Ecto neural progenitor cell (in vitro differentiated cells): ENCODE measurements around the gene HAUS7.
A peak's percentile ranks its signal among the peaks of the same experiment; 100 is the strongest.

Source experiments
- DNase-seq: peaks from one replicate; pipeline ENCODE4 v3.0.0-alpha.2; 2018; ENCODE audit warnings: low spot score

HAUS7 gene

DNA sequence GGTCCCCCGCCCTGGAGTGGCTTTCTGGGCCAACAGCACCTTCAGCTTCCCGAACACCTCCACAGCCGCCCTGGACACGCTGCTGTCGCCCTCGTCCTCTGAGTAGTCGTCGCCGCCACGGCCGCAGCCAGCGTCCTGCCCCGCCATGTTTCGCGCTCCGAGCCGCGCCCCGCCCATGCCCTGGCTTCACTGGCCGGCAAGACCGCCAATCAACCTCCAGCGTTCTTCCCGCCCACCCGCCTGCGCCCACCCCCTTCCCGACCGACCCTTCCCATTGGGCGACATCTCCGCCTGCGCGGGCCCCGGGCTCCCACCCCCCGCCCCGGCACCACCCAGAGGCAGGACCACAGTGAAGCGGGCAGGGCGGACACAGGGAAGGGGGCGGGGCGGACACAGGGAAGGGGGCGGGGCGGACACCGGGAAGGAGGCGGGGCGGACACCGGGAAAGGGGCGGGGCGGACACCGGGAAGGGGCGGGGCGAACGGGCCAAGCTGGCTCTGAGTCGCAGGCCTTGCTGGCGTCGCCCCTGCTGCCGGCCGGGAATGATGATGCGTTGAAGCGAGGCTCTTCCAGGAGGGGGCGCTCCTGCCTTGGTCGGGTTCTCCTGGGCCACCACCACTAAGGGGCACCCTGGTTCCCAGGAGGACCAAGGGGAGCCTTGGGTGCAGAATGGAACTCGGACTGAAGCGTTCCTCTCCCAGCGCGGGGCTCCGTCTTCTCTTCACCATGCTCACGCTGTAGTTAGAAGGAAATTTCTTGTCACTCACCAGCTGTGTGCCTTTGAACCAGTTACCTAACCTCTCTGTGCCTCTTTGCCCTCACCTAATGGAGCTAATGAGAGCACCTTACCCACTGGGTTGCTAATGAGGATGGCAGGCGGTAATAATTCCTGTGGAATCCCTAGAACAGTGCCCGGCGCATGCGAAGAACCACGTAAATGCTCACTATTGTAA is at the start of gene HAUS7:
Gene HAUS7, minus strand, starts transcription at position 166 of the 953 bp plus-strand sequence. Its CDS starts 19 bp downstream, at position 147.
- DNase-seq, result peak; percentile 94

DNA sequence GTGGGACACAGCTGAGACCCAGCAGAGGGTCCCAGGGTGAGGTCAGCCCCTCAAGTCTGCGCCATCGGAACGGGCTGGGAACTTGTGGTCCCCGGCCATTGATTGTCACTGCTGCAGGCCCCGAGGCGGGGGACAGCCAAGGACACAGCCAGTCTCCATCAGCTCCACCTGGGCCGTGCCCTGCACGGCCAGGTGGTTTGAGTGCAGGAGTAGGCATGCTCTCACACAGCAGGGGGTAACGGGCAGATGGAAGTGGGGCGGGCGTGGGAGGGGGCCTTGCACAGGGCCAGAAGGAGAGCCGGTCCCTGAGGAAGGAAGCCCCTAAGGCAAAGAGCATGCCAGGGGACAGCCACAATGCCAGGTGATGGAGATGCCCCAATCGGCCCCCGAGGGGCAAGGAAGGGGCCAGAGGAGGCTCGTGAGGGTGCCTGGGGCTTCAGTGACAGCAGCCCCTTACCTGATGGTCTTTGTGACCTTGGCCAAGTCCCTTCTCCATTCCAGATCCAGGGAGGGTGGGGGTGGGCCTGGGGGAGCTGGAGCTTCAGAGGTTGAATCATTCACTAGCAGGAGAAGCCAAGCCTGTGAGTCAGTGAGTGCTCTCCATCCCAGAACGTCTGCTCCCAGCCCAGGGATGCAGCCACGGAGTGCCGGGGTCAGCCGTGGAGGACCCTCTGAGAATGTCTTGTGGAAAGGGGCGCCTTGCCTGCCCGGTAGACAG is 49.4 kb upstream of the HAUS7 start:
- no peak for DNase-seq

DNA sequence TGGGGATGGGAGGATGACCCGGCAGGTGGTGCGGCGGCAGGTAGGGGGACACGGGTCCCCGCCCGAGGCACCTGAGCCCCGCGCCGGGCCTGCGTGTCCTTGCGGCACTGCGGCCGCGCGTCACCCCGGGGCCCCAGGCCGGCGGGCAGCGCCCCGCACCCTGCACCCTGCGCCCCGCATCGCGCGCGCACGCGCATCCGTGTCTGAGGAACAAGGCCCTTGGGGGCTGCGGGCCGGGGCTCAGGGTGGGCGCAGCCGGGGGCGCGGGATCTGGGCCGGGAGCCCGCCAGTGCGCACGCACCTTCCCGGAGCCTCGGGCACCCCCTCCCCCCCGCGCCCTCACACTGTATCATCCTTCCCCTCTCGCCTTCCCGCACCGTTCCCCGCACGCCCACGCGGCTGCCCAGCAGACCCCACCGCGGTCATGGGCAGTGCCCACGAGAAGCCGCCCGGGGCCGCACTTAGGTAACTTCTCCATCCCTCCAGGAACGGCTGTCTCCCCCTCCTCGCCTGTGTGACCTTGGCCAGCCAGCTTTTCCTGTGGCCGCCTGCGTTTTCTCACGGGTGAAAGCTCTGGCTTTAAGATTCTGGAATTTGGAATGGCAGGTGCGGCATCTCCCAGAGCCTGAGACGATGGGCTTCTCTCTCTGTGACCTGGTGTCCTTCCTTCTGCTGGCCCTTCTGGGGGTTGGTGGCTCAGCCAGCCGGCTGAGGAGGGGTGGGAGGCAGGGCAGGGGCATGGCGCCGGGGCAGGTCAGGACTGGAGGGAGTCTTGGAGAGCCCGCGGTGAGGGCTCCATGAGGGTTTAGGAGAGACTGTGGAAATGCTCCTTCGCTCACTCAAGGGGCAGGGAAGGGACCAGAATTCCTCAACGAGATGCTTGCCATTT is 47.8 kb upstream of the HAUS7 start:
- no peak for DNase-seq

DNA sequence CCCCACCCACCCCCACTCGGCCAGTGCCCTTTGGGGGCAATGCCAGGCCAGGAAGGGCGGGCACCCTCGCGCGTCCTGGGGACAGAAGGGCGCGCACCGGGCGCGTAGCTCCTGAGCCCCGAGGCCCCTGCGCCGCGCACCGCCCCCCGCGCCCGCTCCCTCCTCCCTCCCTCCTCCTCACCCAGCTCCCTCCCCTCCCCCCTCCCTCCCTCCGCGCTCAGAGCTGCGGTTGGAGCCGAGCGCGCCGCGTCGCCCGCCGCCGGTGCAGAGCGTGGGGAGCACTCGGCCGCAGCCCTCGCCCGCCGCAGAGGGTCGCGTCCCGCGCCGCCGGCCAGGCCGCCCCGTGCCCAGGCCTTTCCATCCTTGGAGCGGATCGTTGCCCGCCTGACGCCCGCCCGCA is 47.0 kb upstream of the HAUS7 start, which contains the start of gene ATP2B3:
Gene ATP2B3, plus strand, starts transcription at position 220 of the 400 bp plus-strand sequence. CDS start 18,606 bp downstream, outside the sequence.
- no peak for DNase-seq

DNA sequence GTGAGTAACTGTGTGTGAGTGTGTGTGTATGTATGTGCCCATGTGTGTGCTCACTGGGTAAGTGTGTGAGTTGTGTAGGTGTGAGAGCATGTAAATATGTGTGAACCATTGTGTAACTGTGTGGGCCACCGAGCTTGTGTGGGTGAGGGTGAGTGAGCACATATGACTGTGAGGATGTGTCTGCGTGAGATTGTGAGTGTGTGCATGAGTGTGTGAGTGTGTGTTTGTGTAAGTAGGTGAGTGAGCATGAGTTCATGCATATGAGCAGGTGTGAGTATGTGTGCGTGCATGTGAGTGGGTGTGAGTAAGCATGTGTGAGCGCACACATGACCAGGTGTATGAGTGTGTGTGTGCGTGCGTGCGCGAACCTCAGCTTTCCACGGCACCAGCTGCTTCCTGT is 45.7 kb upstream of the HAUS7 start:
- no peak for DNase-seq

DNA sequence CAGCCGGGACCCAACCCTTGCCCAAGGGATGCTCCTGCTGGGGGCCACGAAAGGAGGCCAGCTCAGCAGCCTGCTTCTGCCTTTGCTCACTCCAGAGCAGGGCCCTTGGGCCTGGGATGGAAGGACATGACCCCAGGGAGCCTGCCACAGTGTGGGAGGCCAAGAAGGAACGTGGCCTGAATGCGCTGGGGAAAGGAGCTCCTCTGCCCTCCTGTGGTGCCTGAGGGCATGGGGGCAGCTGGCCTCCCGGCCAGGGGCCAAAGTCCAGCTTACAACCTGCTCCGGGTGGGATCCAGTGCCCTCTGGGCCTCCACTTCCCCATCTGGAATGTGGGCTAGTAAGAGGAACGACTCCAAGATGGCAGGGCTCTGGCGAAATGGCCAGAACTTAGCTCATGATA is 45.1 kb upstream of the HAUS7 start:
- no peak for DNase-seq

DNA sequence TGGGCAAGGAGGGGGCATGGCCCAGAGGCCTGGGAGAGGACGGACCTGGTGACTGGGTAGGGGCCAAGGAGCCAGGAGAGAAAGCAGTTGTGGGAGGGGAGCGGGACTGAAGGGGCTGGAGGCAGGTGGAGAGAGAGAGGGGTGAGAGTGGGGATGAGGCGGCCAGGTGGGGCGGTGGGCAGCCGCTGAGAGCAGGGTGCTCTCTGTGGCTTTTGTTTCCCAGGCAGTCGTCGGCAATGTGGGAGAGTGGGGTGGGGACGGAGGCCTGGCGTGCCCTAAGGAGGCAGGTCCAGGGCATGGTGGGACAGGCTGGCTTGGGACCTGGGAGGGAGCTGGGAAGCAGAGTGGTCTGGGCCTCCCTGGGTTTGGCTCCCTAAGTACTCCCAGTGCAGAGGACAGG is 43.9 kb upstream of the HAUS7 start:
- no peak for DNase-seq

DNA sequence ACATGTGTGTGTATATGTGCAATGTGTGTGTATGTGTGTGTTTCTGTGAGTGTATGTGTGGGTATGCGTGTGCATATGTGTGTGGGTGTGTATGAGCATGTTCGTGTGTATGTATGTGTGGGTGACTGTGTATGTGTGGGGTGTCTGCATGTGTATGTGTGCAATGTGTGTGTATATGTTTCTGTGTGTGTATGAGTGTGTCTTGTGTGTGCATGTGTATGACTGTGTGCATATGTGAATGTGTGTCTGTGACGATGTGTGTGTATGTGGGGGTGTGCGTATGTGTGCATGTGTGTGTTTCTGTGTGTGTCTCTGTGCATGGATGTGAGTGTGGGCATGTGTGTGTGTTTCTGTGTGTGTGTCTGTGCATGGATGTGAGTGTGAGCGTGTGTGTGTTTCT is 42.9 kb upstream of the HAUS7 start:
- no peak for DNase-seq

DNA sequence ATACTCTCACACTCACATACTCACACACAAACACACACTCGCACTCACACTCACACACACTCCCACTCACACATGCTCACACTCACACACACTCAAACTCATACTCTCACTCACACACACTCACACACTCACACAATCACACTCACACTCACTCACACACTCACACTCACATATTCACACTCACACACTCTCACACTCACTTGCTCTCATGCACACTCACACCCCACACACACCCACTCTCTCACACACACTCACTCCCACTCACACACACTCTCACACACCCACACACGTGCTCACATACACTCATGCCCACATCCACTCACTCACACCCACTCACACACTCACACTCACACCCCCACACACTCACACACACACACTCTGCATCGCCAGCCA is 42.1 kb upstream of the HAUS7 start:
- no peak for DNase-seq

DNA sequence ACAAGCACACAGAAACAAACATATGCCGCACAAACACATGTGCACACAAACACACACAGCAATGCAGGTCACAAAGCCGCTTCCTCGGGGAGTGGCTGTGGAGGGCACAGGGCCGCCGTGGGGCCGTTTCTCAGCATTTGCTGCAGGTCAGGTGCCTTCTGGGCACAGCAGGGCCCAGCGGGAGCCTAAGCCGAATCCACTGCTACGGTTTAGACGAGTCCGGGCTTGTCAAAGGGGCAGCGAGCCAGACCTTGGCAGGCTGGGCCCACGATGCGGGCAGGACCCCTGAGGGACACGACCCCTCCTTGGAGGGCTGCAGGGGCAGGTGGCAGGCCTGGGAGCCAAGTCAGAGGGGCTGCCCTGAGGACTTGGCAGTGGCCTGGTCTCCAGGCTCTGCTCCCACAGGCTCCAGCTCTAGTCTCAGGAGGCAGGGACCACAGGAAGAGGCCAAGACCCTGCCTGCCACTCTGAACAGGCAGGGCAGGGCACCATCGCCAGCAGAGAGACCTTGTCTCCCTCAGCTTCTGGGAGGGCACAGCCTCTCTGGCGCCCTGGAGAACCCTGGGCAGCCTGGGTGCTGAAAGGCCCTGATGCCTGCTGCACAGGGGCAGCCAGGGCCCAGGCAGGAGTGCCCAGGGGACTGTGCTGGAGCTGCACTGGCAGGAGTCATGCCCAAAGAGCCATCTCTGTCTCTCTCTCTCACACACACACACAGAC is 41.6 kb upstream of the HAUS7 start:
- DNase-seq, result no peak

DNA sequence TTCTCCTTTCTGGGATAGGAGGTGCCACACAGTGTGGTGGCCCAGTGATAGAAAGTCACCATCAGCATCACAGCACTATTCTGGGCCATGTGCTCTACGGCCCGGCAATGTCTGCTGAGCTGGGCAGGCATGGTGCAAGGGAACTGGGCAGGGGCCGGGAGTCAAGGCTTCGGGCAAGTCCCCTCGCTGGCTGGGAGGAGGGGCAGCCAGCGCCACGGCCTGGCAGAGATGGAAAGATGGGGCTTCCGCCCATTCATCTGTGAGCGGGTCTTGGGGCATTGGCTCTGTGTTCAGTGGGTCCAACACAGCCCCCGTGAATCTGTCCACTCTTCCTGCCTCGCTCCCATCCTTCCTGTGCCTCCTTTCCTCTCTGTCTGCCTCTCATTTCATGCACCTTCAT is 40.0 kb upstream of the HAUS7 start:
- no peak for DNase-seq

DNA sequence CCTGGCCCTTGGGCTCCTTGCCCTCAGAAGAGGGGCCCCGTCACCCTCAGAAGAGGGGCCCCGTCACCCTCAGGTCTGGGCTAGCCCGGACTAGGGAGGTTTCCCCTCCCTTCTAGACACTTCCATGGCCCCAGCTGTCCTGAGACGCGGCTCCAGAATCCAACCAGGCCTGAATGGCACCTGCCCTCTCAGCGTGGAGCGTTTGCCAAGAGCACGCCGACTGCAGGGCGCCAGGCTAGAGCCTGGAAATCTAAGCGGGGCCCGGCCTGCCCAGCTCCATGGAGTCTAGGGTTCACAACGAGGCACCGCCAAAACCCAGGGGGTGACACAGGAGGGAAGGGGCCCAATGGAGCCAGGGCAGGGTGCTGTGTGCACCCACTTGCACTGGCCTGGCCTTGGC is 39.2 kb upstream of the HAUS7 start:
- no peak for DNase-seq

DNA sequence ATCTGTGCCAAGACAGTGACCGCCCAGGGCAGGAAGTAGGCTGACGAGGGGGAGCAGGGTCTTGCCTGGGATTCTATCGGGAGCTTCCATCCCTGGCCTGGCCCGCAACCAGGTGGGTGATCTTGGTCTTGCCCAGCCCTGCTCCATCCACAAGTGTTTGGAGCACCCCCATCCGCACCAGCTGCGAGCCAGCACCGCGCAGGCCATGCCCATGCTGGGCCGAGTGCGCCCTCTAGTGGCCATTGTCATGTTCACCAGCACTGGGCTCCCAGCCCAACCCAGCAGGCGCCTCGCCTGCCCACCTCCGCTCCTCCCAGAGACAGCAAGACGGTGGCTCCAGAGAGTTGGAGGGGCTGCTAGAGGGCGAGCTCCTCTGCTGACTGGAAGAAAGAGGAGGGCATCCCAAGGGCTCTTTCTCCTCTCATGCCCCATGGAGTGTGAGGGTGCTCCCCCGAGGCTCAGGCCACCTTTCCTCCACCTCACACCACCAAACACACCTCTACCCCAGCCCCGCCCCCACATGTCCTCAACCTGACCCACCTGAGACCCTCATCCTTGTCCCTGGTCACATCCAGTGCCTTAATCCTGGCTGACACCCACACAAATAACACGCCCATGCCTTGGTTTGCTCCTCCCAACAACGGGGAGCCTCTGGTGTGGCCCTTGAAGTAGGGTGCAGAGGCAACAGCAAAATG is 37.3 kb upstream of the HAUS7 start:
- peak; percentile 82 for DNase-seq

DNA sequence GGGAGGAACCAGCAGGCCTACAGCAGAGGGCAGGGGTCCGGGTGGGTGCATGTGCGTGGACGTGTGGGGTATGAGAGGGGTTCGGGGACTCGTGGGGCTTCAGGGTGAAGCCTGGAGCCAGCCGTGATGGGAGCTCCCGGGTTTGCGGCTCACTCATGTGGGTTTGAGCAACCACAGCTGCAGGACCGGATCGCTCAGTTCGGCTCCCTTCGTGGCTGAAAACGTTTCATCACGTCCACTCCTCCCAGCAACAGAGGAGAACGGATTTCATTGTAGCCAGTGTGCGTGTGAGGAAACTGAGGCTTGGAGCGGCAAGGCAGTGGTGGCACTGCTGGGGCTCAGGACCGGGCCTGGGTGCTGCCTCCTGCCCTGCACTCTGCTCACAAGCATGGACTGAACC is 35.0 kb upstream of the HAUS7 start:
- DNase-seq, result no peak

DNA sequence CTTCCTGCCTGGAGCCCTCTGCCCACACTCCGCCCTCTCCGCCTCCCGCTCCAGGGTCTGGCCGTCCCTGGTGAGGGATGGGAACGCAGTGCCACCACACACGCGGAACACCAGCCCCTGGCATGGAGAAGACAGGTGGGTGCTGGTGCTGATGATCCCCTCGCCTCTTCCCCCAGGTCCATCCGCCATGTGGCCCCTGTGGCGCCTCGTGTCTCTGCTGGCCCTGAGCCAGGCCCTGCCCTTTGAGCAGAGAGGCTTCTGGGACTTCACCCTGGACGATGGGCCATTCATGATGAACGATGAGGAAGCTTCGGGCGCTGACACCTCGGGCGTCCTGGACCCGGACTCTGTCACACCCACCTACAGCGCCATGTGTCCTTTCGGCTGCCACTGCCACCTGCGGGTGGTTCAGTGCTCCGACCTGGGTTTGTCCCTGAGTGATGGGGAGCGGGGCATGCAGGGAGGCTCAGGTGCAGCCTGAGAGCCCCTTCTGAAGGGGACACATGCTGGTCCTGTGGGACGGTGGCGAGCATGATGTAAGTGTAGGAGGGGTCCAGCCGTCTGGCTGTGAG is 34.2 kb upstream of the HAUS7 start:
- DNase-seq, result no peak

DNA sequence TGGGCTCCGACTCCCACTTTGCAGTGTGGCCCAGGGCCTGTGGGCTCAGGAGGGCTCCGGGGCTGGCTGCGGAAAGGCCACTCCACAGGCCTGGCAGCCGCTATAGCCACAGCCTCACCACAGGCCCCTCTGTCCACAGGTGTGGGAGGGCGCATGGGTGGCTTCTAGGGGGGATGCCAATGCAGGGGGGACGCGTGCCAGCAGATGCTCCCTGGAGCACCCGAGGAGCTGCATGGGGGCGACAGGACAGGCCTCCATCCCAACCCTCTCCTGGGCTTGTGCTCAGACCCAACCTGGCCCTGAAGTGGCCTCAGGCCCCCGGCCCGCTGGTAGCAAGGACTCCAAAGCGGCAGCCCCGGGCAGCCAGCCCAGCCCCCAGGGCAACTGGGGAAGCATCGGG is 32.4 kb upstream of the HAUS7 start:
- DNase-seq, result no peak

DNA sequence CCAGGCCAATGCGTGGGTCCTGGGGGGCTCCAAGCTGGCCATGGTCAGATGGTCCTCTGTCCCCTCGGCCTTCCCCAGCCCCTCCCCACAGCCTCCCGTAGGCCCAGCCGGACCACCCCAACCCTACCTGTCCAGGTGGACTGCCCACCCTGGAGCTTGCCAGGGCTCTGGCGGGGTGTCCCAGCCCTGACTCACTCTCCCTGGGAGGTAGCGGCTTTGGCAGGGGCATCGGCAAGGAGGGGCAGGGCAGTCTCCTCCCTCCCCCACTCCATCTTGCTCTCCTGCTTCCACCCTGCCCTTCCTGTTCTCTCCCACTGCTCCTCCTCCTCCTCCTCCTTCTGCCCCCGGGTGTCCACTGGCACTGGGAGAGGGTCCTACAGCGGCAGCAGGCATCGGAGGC is 31.8 kb upstream of the HAUS7 start:
- DNase-seq, result no peak

DNA sequence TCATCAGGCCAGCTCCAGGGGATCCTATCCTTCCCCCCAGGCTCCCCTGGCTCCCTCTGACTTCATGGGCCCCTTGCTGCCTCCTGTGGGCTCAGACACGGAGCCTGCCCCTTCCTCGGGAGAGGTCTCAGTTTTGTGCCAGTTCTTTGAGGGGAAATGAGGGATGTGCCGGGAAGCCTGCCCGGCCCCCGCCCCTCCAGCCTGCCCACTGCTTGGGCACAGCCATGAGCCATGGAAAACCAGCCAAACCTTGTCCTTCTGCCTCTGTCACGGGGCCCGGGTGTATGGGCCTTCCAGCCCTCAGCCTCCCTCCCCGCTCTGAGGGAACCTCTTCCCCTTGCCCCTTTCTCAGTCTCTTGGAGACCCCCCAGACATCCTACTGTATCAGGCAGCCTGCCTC is 31.2 kb upstream of the HAUS7 start:
- no peak for DNase-seq

DNA sequence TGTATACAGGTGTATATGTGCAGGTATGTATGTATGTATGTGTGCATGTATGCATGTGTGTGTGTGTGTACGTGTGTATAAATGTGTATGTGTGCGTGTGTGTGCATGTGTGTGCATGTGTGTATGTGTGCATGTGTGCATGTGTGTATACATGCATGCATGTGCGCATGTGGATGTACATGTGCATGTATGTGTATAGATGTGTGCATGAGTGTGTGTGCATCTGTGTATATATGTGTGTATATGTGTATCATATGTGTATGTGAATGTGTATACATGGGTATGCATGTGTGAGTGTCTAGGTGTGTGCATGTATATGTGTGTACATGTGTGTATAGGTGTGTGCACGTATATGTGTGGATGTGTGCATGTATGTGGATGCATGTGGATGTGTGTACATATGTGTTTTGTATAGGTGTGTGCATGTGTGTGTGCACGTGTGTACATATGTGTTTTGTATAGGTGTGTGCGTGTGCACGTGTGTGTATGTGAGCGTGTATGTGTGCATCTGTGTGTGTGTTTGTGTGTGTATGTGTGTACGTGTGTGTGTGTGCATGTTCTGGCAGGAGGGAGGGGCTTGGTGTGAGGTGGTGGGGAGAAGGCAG is 30.4 kb upstream of the HAUS7 start:
- DNase-seq, result no peak

DNA sequence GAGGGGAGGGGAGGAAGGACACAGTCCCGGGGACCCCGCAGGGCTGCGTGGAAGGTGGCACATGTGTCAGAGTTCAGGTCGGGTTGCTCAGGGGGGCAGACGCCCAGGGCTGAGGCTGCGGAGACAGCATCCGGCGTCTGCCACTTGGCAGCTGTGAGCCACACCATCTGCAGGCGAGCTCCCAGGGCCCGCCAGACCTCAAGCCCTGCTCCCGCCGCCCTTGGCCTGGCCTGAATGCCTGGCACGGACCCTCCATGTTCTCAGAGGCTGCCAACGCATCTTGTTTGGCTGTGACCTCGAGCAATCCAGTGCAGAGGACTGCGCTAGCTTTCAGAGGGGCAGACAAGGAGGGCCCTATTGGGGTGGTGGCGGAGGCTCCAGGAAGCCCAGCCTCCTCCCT is 29.5 kb upstream of the HAUS7 start:
- no peak for DNase-seq
